Globus pallidus (tissue), 1 donor: ENCODE results near the gene TMEFF2.
A peak's percentile ranks its signal among the peaks of the same experiment; 100 is the strongest.

Experiments
- DNase-seq: peaks from one replicate; pipeline ENCODE4 v3.0.0-alpha.2; 2015; ENCODE audit warnings: low spot score

The TMEFF2 gene

GRCh38 chr2:191970867-191971266 is 223.9 kb downstream of the TMEFF2 start:
- DNase-seq = no peak

DNA sequence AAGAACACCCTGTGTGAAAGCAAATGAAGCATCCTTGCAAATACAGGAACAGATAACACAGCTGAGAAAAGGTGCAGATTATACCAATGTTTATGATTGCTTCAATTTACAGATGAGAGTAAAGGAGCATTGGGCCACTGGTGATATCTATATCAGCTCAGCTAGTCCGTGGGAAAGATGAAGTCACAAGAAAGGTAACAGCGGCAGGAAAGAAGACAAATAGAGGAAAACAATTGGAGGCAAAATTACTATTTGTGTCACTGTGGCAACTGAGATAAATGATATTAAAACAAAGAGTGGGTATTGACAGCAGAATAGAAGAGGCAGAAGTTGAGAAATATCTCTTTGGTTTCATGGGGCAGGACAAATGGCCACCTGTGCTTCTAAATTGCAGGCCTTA is 226.6 kb downstream of the TMEFF2 start:
- DNase-seq = no peak

DNA sequence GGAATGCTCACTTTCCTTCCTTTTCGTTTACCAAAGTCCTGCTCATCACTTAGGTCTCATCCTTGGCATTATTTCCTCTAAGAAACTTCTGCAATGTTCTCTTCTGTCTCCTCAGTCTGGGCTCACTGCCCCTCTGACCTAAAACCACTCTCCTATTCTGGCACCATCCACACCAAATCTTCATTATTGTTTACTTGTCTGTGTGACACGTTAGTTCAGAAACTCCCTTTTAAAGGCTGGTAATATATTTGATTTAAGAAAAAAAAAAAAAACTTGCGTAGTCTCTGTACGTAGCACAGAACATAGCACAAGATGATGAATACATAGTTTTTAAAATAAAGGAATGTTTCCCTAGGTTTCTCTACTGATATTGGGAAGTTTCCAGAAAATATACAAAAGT is 229.0 kb downstream of the TMEFF2 start:
- no peak for DNase-seq

DNA sequence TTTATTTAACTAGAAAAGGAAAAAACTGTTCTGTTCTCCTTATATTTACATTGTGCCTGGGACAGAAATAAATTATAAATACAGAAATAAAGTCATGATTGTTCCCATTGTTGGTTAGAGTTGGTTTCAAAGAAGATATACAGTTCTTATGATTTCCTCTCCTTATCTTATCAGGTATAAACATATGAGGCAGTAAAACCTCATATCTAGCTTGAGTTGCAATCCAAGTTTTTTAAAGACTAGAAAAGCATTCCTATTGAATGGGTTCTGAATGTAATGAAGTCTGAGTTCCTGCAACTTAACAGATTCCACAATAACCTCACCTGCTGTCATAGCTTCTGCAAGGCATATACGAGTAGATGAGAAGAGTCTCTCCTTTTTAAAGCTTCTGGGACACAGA is 233.2 kb downstream of the TMEFF2 start:
- DNase-seq = no peak

DNA sequence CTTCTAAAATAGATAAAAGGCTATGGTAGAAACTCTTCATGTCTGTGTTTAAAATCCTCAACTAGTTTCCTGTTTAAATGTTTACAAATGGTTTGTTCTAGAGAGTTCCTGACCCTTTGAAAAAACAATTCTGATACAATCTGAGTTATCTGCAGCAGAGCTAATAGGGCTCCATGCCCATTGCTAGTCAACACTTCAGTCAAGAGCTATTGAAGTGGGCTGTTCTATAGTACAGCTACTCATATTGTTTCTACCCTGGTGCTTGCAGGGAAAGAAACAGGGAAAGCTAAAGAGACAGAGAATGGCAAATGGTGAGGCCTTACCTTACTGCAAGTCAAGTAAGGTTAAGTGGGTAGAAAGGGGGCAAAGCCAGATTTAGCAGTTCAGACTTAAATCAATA is 235.5 kb downstream of the TMEFF2 start:
- DNase-seq = no peak

DNA sequence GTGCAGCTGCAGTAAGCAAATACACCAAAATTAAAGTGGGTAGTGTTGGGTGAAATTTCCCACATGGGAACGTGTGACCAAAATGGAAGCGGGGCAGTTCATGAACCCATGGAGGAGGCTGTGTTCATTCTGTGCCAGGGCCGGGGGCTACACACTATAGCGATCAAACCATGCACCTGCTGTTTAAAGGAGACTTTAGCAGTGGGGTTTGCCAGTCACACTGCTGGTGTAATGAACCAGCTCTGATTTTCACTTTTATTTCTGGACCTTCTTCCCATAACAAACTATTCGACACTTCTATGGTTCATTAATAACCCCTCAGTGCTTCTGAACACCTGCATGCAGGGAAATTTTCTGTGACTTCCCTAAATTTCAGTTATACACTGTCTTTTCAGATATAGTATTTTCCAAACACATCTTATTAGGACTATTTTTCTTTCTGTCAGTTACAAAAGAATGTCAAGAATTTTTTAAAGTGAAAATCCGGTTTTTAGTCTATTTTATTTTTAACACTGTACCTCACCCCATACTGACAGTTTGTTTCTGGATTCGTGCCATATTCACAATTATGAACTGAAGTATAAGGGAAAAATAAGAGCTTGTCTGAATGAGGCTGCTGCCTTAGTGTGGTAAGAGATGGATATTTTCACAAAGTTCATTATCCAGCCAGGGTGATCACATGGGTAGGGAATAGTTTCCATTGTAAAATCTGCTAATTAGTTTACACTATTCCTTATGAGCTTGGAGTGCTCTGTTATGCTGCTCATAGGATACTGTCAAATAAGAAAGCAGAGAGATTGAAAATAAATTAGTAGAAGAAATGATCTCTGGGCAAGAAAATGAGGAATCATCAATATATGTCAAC is 236.5 kb downstream of the TMEFF2 start:
- DNase-seq = no peak

- no peak for DNase-seq
Observed at GRCh38 chr2:191954451-191954850, 240.3 kb downstream of the TMEFF2 start.

- DNase-seq = no peak
Observed at GRCh38 chr2:191952515-191953270, 242.0 kb downstream of the TMEFF2 start.

GRCh38 chr2:191951832-191952231 is 242.9 kb downstream of the TMEFF2 start:
- peak; percentile 21 for DNase-seq

- no peak for DNase-seq
Observed at GRCh38 chr2:191951376-191951775, 243.4 kb downstream of the TMEFF2 start.

GRCh38 chr2:191950132-191950874 is 244.4 kb downstream of the TMEFF2 start:
- DNase-seq = no peak

DNA sequence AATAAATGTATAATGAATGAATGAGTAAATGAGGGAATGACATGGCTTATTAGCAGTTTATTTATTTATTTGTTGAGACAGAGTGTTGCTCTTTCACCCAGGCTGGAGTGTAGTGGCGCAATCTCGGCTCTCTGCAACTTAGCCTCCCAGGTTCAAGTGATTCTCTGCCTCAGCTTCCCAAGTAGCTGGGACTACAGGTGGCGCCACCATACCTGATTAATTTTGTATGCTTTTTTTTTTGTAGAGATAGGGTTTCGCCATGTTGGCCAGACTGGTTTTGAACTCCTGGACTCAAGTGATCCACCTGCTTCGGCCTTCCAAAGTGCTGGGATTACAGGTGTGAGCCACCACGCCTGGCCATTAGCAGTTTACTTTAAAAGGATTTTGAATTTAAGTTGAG is 247.5 kb downstream of the TMEFF2 start:
- no peak for DNase-seq

GRCh38 chr2:191946471-191947182 is 248.1 kb downstream of the TMEFF2 start:
- no peak for DNase-seq

DNA sequence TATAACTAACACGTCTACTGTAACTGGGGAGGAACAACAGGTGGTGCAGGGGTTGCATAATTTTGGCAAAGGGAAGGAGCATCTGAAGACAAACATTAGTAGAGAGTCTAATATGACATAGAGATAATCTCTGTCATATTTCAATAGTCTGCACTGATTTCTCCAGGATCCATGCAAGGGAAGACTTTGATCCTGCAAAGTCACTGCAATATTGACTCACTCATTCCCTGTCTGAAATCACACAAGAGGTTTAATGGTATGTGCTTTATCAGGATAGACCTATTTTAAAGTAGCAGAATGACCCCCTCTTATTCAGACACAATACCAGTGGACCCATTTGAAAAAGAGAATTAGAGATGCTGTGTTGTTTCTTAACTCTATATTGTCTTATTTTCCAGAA is 249.1 kb downstream of the TMEFF2 start:
- no peak for DNase-seq

DNA sequence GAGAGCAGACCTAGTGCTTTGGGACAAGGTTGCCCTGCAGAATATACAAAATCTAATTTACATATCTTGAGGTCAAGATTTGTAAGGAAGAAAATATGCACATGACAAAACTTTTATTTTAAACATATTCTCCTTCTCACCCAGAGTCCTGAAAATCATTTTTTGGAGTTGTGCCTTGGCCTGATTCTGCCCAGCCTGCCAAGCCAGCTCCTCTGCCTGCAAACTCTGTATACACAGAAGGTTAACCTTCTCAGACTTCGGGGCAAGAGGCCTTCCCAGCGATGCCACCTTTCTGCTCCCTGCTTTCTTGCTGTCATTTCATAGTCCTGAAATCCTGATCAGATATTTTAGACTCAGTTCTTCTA is 252.0 kb downstream of the TMEFF2 start:
- DNase-seq = no peak

DNA sequence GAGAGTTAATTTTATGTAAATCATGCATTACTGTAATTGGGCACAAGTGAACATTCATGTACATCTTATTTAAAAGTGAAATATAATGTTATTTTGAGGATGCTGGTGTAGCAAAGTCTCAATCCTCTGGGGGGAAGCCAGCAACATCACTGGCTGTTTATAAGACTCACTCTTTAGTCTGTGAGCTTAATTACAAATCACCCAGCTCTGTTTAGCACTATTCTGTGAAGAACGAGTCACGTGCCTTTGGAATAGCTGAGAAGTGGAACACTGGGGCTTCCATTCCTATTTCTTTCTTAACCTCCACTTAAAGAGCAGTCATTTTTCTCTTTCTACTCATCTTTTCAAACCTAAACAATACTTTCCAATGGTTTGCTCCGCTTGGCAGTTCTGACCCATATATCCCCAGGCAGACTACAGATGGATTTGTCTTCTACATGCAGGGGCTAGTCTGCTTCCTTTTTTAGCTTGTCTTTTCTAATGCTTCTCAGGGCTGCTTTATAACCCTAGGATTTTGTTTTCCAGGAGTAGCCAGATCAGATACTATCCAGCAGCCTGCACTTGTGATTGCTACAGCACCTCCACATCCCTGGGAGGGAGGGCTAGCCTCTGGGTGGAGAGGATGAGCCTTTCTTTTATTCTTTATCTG is 252.5 kb downstream of the TMEFF2 start:
- no peak for DNase-seq

DNA sequence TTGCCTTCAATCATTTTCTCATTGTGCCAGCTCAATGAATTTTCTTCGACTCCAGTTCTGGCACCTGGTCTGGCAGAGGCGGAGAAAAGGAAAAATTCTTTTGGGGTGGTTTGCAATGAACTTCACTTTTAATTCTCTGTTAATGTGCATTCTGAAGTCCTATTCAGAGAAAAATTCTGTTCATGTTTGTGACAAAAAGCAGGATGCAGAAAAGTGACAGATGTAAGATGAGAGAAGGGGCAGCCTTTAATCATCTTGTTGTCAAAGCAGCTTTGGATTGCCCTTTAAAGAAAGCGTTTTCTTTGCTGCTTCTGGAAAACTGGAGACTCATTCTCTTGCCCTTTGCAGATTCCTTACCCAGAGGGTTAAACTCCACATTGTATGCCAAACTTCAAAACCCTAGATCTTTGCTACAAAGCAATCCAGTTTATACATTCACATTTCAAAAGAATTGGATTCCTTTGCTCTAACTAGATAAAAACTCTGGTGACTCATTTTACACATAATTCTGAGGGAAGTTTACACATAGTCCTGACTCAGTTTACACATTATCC is 253.3 kb downstream of the TMEFF2 start:
- no peak for DNase-seq

DNA sequence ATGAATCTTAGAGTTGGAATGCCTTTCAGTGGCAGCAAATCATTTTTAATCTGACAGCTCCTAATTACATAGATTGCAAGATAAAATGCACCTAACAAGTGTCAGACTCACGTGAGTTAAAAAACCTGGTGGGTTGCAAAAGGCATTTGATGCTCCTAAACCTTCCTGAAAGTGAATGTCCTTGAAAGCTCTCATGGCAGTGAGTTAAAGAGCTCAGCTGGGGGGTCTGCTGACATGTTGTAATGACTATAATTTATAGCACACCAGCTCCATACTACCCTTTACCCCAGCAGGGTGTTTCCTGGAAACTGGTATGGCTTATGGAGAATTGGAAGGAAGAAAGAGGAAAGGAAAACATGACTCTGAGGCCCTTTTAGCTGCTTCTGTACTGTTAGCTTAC is 256.0 kb downstream of the TMEFF2 start:
- no peak for DNase-seq

GRCh38 chr2:191936882-191937405 is 257.8 kb downstream of the TMEFF2 start:
- no peak for DNase-seq

GRCh38 chr2:191935247-191935646 is 259.5 kb downstream of the TMEFF2 start:
- DNase-seq = no peak
